Measurements from ENCODE around the gene ANXA4. TPM values are rescaled to one million over a fixed set of nuclear protein-coding genes. Genes with fewer than 3 reads are reported as not detected.
"Not testable (repeated sequence)": the region's sequence is repeated elsewhere in the genome, so short reads cannot be mapped to it uniquely, and the experiment has no call there.

The ANXA4 gene
- total RNA-seq, 1 experiment from 2014 or later: 183 TPM

DNA sequence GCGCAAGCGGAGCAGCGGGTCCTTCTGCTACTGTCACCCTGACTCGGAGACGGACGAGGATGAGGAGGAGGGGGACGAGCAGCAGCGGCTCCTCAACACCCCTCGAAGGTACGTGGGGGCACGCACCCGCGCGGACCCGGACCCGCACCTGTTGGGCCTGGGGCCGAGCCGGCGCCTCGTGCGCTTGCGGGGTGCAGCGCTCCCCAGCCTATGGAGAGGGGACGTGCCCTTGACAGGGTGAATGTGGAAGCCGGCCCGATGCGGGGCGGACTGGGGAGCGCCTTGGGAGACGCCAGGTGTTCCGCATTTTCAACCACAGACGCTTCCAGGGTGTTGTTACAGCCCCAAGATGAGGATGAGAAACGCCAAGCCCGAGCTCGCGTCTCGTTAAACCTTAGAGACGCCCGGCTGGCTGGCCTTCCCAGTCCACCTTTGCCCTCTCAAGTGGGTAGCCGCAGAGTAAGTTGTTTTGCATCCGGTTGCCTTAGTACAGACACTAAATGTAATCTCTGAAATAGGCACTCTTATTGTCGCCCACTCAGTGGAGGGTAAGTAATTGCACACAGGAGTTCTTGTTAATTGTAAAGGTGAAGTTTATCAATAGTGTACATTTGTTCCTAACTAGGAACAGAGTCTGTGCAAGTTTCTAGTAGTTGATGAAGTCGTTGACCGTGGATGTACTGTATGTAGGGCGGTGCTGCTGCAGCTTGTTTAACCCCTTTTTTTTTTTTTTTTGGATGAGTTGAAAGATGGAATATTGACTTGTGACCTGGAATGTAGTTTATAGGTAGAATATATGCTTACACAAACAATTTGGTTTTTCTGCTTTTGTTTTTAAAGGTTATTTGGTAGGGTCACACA, 88.3 kb downstream of the ANXA4 start:
- H3K27ac ChIP-seq (ENCODE audit: low read length): peak overlapping the region; percentile 66
- H3K27me3 ChIP-seq (ENCODE audit: control insufficient read depth, insufficient read depth, low read length): no peaks in the 10 kb centered on the region
- in situ Hi-C loops (cut with HindIII; ENCODE audit: low pct_unique_long_range_greater_than_20kb, low sequenced_read_pairs) (no loop called here), intact Hi-C loops (cut with micrococcal nuclease; ENCODE audit: unreplicated experiment) (no loop called here)
- DNase-seq (ENCODE audit: low read depth, low spot score): no peak
- POLR2A ChIA-PET: interaction anchor here (1.0 kb wide), 1 partner anchor 89 kb away, joined by 7 read pairs; the partner anchor contains the start of gene ANXA4
- CTCF ChIA-PET: no interaction called here
- peak; percentile 46 for ATAC-seq
- peaks cover 9% of the 10 kb centered on the region for H3K4me1 ChIP-seq (ENCODE audit: control insufficient read depth, insufficient read depth, low read length)
- H3K36me3 ChIP-seq (ENCODE audit: control insufficient read depth, insufficient read depth, low read length): no peaks in the 10 kb centered on the region
- H3K9me3 ChIP-seq (ENCODE audit: control insufficient read depth, insufficient read depth, low read depth, low read length): no peaks in the 10 kb centered on the region
- H3K4me3 ChIP-seq (ENCODE audit: low read depth in 2 of 2, low read length in 2 of 2): peak overlapping the region; percentile 84 to 95
- BruUV-seq (replicated peaks): no TSS peak
- TF ChIP-seq POLR2AphosphoS5 (IDR thresholded peaks at IDR 0.05; ENCODE audit: low read depth, low read length) (no peak), SIN3A (IDR thresholded peaks at IDR 0.05; ENCODE audit: borderline replicate concordance, insufficient read depth, low read depth, low read length) (no peak), TCF7L2 (IDR thresholded peaks at IDR 0.05; ENCODE audit: low read depth, low read length) (no peak)
- TF ChIP-seq, protein P1, sequence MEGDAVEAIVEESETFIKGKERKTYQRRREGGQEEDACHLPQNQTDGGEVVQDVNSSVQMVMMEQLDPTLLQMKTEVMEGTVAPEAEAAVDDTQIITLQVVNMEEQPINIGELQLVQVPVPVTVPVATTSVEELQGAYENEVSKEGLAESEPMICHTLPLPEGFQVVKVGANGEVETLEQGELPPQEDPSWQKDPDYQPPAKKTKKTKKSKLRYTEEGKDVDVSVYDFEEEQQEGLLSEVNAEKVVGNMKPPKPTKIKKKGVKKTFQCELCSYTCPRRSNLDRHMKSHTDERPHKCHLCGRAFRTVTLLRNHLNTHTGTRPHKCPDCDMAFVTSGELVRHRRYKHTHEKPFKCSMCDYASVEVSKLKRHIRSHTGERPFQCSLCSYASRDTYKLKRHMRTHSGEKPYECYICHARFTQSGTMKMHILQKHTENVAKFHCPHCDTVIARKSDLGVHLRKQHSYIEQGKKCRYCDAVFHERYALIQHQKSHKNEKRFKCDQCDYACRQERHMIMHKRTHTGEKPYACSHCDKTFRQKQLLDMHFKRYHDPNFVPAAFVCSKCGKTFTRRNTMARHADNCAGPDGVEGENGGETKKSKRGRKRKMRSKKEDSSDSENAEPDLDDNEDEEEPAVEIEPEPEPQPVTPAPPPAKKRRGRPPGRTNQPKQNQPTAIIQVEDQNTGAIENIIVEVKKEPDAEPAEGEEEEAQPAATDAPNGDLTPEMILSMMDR (IDR thresholded peaks at IDR 0.05): no peak
- TF ChIP-seq, protein P2, sequence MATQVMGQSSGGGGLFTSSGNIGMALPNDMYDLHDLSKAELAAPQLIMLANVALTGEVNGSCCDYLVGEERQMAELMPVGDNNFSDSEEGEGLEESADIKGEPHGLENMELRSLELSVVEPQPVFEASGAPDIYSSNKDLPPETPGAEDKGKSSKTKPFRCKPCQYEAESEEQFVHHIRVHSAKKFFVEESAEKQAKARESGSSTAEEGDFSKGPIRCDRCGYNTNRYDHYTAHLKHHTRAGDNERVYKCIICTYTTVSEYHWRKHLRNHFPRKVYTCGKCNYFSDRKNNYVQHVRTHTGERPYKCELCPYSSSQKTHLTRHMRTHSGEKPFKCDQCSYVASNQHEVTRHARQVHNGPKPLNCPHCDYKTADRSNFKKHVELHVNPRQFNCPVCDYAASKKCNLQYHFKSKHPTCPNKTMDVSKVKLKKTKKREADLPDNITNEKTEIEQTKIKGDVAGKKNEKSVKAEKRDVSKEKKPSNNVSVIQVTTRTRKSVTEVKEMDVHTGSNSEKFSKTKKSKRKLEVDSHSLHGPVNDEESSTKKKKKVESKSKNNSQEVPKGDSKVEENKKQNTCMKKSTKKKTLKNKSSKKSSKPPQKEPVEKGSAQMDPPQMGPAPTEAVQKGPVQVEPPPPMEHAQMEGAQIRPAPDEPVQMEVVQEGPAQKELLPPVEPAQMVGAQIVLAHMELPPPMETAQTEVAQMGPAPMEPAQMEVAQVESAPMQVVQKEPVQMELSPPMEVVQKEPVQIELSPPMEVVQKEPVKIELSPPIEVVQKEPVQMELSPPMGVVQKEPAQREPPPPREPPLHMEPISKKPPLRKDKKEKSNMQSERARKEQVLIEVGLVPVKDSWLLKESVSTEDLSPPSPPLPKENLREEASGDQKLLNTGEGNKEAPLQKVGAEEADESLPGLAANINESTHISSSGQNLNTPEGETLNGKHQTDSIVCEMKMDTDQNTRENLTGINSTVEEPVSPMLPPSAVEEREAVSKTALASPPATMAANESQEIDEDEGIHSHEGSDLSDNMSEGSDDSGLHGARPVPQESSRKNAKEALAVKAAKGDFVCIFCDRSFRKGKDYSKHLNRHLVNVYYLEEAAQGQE (IDR thresholded peaks at IDR 0.05; ENCODE audit: insufficient read depth in 1 of 2, low read depth in 2 of 2, low read length in 1 of 2): no peak

DNA sequence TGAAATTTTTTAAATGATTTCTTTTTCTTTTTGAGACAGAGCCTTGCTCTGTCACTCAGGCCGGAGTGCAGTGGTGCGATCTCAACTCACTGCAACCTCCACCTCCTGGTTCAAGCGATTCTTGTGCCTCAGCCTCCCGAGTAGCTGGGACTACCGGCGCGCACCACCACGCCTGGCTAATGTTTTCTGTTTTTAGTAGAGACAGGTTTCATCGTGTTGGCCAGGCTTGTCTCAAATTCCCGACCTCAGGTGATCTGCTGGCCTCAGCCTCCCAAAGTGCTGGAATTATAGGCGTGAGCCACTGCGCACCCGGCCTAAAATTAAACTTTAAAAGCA, 88.9 kb downstream of the ANXA4 start:
- DNase-seq (ENCODE audit: low read depth, low spot score); H3K27me3 ChIP-seq (ENCODE audit: control insufficient read depth, insufficient read depth, low read length); H3K4me1 ChIP-seq (ENCODE audit: control insufficient read depth, insufficient read depth, low read length); H3K9me3 ChIP-seq (ENCODE audit: control insufficient read depth, insufficient read depth, low read depth, low read length); H3K27ac ChIP-seq (ENCODE audit: low read length); BruUV-seq (replicated peaks); in situ Hi-C loops (cut with HindIII; ENCODE audit: low pct_unique_long_range_greater_than_20kb, low sequenced_read_pairs); intact Hi-C loops (cut with micrococcal nuclease; ENCODE audit: unreplicated experiment); ATAC-seq; H3K36me3 ChIP-seq (ENCODE audit: control insufficient read depth, insufficient read depth, low read length): not testable (repeated sequence)
- ChIA-PET CTCF (interaction anchor here (0.5 to 0.7 kb wide), 2 partner anchors 106 to 160 kb away, joined by 4 to 8 read pairs; no protein-coding TSS in a partner anchor), POLR2A (interaction anchor here (1.0 kb wide), 1 partner anchor 89 kb away, joined by 7 read pairs; the partner anchor contains the start of gene ANXA4)
- H3K4me3 ChIP-seq (ENCODE audit: low read depth in 2 of 2, low read length in 2 of 2): peak overlapping the region; percentile 84 to 95

Data from Panc1 (cell line).